ENCODE data around the gene THSD4.

Gene THSD4

GRCh38 chr15:71380345-71380744 is 265.1 kb downstream of the THSD4 start:
- DNase-seq (ENCODE audit: low read depth, low spot score) = no peak
- no peak overlapping the region for H3K4me3 ChIP-seq (ENCODE audit: low read depth, low read length)
- no peak for TF ChIP-seq CTCF (IDR thresholded peaks at IDR 0.05; ENCODE audit: low read depth, low read length)
- in situ Hi-C loops (cut with HindIII; ENCODE audit: low sequenced_read_pairs) = no loop called here

- in situ Hi-C loops (cut with HindIII; ENCODE audit: low sequenced_read_pairs) = no loop called here
- no peak for TF ChIP-seq CTCF (IDR thresholded peaks at IDR 0.05; ENCODE audit: low read depth, low read length)
- H3K4me3 ChIP-seq (ENCODE audit: low read depth, low read length) = no peak overlapping the region
- no peak for DNase-seq (ENCODE audit: low read depth, low spot score)
These were observed 269.2 kb downstream of the THSD4 start for GRCh38 chr15:71384501-71384900.

GRCh38 chr15:71385026-71385425 is 269.8 kb downstream of the THSD4 start:
- DNase-seq (ENCODE audit: low read depth, low spot score) = no peak
- in situ Hi-C loops (cut with HindIII; ENCODE audit: low sequenced_read_pairs) = no loop called here
- TF ChIP-seq CTCF (IDR thresholded peaks at IDR 0.05; ENCODE audit: low read depth, low read length) = no peak
- no peak overlapping the region for H3K4me3 ChIP-seq (ENCODE audit: low read depth, low read length)

- no peak for DNase-seq (ENCODE audit: low read depth, low spot score)
- in situ Hi-C loops (cut with HindIII; ENCODE audit: low sequenced_read_pairs) = no loop called here
- no peak overlapping the region for H3K4me3 ChIP-seq (ENCODE audit: low read depth, low read length)
- TF ChIP-seq CTCF (IDR thresholded peaks at IDR 0.05; ENCODE audit: low read depth, low read length) = no peak
These were observed 270.2 kb downstream of the THSD4 start for GRCh38 chr15:71385457-71385856.

- TF ChIP-seq CTCF (IDR thresholded peaks at IDR 0.05; ENCODE audit: low read depth, low read length) = no peak
- in situ Hi-C loops (cut with HindIII; ENCODE audit: low sequenced_read_pairs) = no loop called here
- H3K4me3 ChIP-seq (ENCODE audit: low read depth, low read length) = no peak overlapping the region
- DNase-seq (ENCODE audit: low read depth, low spot score) = no peak
These were observed 270.7 kb downstream of the THSD4 start for GRCh38 chr15:71386005-71386404.

- TF ChIP-seq CTCF (IDR thresholded peaks at IDR 0.05; ENCODE audit: low read depth, low read length) = peak; percentile 23
- in situ Hi-C loops (cut with HindIII; ENCODE audit: low sequenced_read_pairs) = no loop called here
- DNase-seq (ENCODE audit: low read depth, low spot score) = peak; percentile 38
- no peak overlapping the region for H3K4me3 ChIP-seq (ENCODE audit: low read depth, low read length)
These were observed 271.4 kb downstream of the THSD4 start for GRCh38 chr15:71386448-71387236.
